ENCODE data around the gene CNTN3.

The CNTN3 gene

GRCh38 chr3:74575857-74576256 lies 38.6 kb downstream of the CNTN3 start (continued):
- TF ChIP-seq, protein P1, sequence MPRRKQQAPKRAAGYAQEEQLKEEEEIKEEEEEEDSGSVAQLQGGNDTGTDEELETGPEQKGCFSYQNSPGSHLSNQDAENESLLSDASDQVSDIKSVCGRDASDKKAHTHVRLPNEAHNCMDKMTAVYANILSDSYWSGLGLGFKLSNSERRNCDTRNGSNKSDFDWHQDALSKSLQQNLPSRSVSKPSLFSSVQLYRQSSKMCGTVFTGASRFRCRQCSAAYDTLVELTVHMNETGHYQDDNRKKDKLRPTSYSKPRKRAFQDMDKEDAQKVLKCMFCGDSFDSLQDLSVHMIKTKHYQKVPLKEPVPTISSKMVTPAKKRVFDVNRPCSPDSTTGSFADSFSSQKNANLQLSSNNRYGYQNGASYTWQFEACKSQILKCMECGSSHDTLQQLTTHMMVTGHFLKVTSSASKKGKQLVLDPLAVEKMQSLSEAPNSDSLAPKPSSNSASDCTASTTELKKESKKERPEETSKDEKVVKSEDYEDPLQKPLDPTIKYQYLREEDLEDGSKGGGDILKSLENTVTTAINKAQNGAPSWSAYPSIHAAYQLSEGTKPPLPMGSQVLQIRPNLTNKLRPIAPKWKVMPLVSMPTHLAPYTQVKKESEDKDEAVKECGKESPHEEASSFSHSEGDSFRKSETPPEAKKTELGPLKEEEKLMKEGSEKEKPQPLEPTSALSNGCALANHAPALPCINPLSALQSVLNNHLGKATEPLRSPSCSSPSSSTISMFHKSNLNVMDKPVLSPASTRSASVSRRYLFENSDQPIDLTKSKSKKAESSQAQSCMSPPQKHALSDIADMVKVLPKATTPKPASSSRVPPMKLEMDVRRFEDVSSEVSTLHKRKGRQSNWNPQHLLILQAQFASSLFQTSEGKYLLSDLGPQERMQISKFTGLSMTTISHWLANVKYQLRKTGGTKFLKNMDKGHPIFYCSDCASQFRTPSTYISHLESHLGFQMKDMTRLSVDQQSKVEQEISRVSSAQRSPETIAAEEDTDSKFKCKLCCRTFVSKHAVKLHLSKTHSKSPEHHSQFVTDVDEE (CRISPR knock-in tag; IDR thresholded peaks at IDR 0.05), result no peak
- no peak for TF ChIP-seq BACH2 (CRISPR knock-in tag; IDR thresholded peaks at IDR 0.05; ENCODE audit: borderline replicate concordance)

GRCh38 chr3:74571118-74571517 lies 43.3 kb downstream of the CNTN3 start:
- no peak for TF ChIP-seq BACH2 (CRISPR knock-in tag; IDR thresholded peaks at IDR 0.05; ENCODE audit: borderline replicate concordance)
- TF ChIP-seq CSDC2 (CRISPR knock-in tag; IDR thresholded peaks at IDR 0.05), result no peak
- no peak for TF ChIP-seq GLIS3 (CRISPR knock-in tag; IDR thresholded peaks at IDR 0.05)
- TF ChIP-seq ZFP30 (CRISPR knock-in tag; IDR thresholded peaks at IDR 0.05), result no peak
- TF ChIP-seq PPARA (CRISPR knock-in tag; IDR thresholded peaks at IDR 0.05; ENCODE audit: borderline replicate concordance), result no peak
- TF ChIP-seq ZNF70 (CRISPR knock-in tag; IDR thresholded peaks at IDR 0.05), result no peak
- no peak for TF ChIP-seq ARNTL (CRISPR knock-in tag; IDR thresholded peaks at IDR 0.05; ENCODE audit: borderline replicate concordance, low read depth)
- TF ChIP-seq ISL1 (CRISPR knock-in tag; IDR thresholded peaks at IDR 0.05), result no peak
- no peak for TF ChIP-seq ZNF8 (CRISPR knock-in tag; IDR thresholded peaks at IDR 0.05)
- no peak for TF ChIP-seq CREB5 (CRISPR knock-in tag; IDR thresholded peaks at IDR 0.05; ENCODE audit: low read depth)
- TF ChIP-seq TOX (CRISPR knock-in tag; IDR thresholded peaks at IDR 0.05; ENCODE audit: borderline replicate concordance), result no peak
- TF ChIP-seq SNAI2 (CRISPR knock-in tag; IDR thresholded peaks at IDR 0.05), result no peak
- no peak for TF ChIP-seq ZC3H10 (CRISPR knock-in tag; IDR thresholded peaks at IDR 0.05)
- TF ChIP-seq RARB (CRISPR knock-in tag; IDR thresholded peaks at IDR 0.05), result no peak
- no peak for ATAC-seq

All from SK-N-SH treated with all-trans-retinoic acid at 6 μM for 48 hours (cell line).